ENCODE results near the gene SNTA1.
"Not testable (repeated sequence)": the region's sequence is repeated elsewhere in the genome, so short reads cannot be mapped to it uniquely, and the experiment has no call there.

Gene SNTA1

GRCh38 chr20:33391722-33392415, 51.7 kb downstream of the SNTA1 start:
- DNase-seq: no peak

- not testable (repeated sequence) for DNase-seq
Measured at GRCh38 chr20:33389326-33389725, 54.2 kb downstream of the SNTA1 start.

GRCh38 chr20:33388268-33388667, 55.3 kb downstream of the SNTA1 start:
- no peak for DNase-seq

GRCh38 chr20:33387177-33387576, 56.4 kb downstream of the SNTA1 start:
- peak; percentile 58 for DNase-seq

- no peak for DNase-seq
Measured at GRCh38 chr20:33386673-33387072, 56.9 kb downstream of the SNTA1 start.

- no peak for DNase-seq
Measured at GRCh38 chr20:33377366-33377765, 66.2 kb downstream of the SNTA1 start.

- DNase-seq: no peak
Measured at GRCh38 chr20:33373735-33374605, 69.6 kb downstream of the SNTA1 start.

- no peak for DNase-seq
Measured at GRCh38 chr20:33372993-33373441, 70.5 kb downstream of the SNTA1 start.

- DNase-seq: no peak
Measured at GRCh38 chr20:33370291-33370690, 73.3 kb downstream of the SNTA1 start.

- DNase-seq: no peak
Measured at GRCh38 chr20:33362898-33363297, 80.7 kb downstream of the SNTA1 start.

GRCh38 chr20:33359399-33360261, 83.9 kb downstream of the SNTA1 start:
- no peak for DNase-seq

Data from suppressor macrophage treated with lipopolysaccharide for 4 hours (primary cell).